Kidney epithelial cell (primary cell): ENCODE measurements around the gene INTS6. TPM values are rescaled to one million over a fixed set of nuclear protein-coding genes. Genes with fewer than 3 reads are reported as not detected.

ENCODE experiments used
- DNase-seq: peaks from one replicate; pipeline ENCODE4 v3.0.0-alpha.2; 2010; ENCODE audit warnings: low read depth
- H3K27me3 ChIP-seq: 2 replicates; pipeline ENCODE4 v1.6.0; 2011; ENCODE audit warnings: low read length; ENCODE audit not compliant: control insufficient read depth, insufficient read depth
- H3K36me3 ChIP-seq: 2 replicates; pipeline ENCODE4 v1.5.1; 2011; ENCODE audit warnings: low read length; ENCODE audit not compliant: control insufficient read depth, insufficient read depth
- H3K4me3 ChIP-seq: 2 replicates; pipeline ENCODE4 v1.5.1; 2011; ENCODE audit warnings: low read depth, mild to moderate bottlenecking, control low read depth, low read length
- CTCF ChIP-seq: IDR thresholded peaks from 2 replicates; pipeline ENCODE4 v1.5.1; 2011; ENCODE audit warnings: mild to moderate bottlenecking, moderate library complexity, low read length, control low read depth, inconsistent platforms; ENCODE audit not compliant: insufficient read depth, poor library complexity, severe bottlenecking
- total RNA-seq: library from RNA; depleted of rRNA; stranded (reverse); fragments of >200 nt; gene quantifications from 2 replicates; pipeline ENCODE4 v1.2.3, GENCODE V29; 2015

Gene INTS6
- total RNA-seq, 1 donor from 2014 or later = 23.2 TPM

- H3K4me3 ChIP-seq = no peak overlapping the region
- H3K36me3 ChIP-seq = no peaks in the 10 kb centered on the region
- H3K27me3 ChIP-seq = no peaks in the 10 kb centered on the region
- no peak for DNase-seq
- TF ChIP-seq CTCF = no peak
These were observed 47.0 kb upstream of the INTS6 start for GRCh38 chr13:51499841-51500240.

GRCh38 chr13:51495316-51495715, 42.5 kb upstream of the INTS6 start:
- no peak for TF ChIP-seq CTCF
- Histone ChIP-seq H3K36me3 (no peaks in the 10 kb centered on the region), H3K27me3 (no peaks in the 10 kb centered on the region), H3K4me3 (no peak overlapping the region)
- no peak for DNase-seq

- H3K4me3 ChIP-seq = no peak overlapping the region
- no peak for DNase-seq
These were observed 41.3 kb upstream of the INTS6 start for GRCh38 chr13:51494156-51494555.

GRCh38 chr13:51488212-51488611, 35.4 kb upstream of the INTS6 start:
- no peaks in the 10 kb centered on the region for H3K36me3 ChIP-seq
- TF ChIP-seq CTCF = no peak
- DNase-seq = no peak

More at GRCh38 chr13:51494156-51494555, 41.3 kb upstream of the INTS6 start:
- TF ChIP-seq CTCF = no peak
- H3K36me3 ChIP-seq = no peaks in the 10 kb centered on the region
- H3K27me3 ChIP-seq = no peaks in the 10 kb centered on the region

GRCh38 chr13:51481656-51482055, 28.8 kb upstream of the INTS6 start:
- no peak for TF ChIP-seq CTCF
- Histone ChIP-seq H3K4me3 (no peak overlapping the region), H3K27me3 (no peaks in the 10 kb centered on the region), H3K36me3 (no peaks in the 10 kb centered on the region)
- DNase-seq = no peak

More at GRCh38 chr13:51488212-51488611, 35.4 kb upstream of the INTS6 start:
- Histone ChIP-seq H3K4me3 (no peak overlapping the region), H3K27me3 (no peaks in the 10 kb centered on the region)

- DNase-seq = no peak
- no peaks in the 10 kb centered on the region for H3K36me3 ChIP-seq
- no peaks in the 10 kb centered on the region for H3K27me3 ChIP-seq
- no peak for TF ChIP-seq CTCF
- no peak overlapping the region for H3K4me3 ChIP-seq
These were observed 26.3 kb upstream of the INTS6 start for GRCh38 chr13:51479199-51479523.
